ENCODE measurements around the gene BEGAIN.

BEGAIN gene

GRCh38 chr14:100622708-100623485 is 35.7 kb upstream of the BEGAIN start:
- Histone ChIP-seq H3K4me1 (ENCODE audit: control insufficient read depth in 1 of 2, insufficient read depth in 2 of 2, low read length in 2 of 2) (peaks cover 11 to 17% of the 10 kb centered on the region in 2 donors), H3K36me3 (ENCODE audit: control insufficient read depth in 1 of 2, insufficient read depth in 2 of 2, low read length in 2 of 2) (no peaks in the 10 kb centered on the region), H3K27ac (ENCODE audit: low read depth, low read length) (no peak overlapping the region), H3K27me3 (ENCODE audit: control insufficient read depth in 1 of 2, insufficient read depth in 2 of 2, low read length in 2 of 2) (peaks cover 0 to 3% of the 10 kb centered on the region in 2 donors), H3K4me3 (ENCODE audit: low read depth in 1 of 2, low read length in 2 of 2) (no peak overlapping the region), H3K9ac (ENCODE audit: low read depth in 1 of 2, low read length in 2 of 2) (no peak overlapping the region), H3K9me3 (ENCODE audit: control insufficient read depth in 1 of 2, low read length in 2 of 2) (no peaks in the 10 kb centered on the region)

GRCh38 chr14:100622224-100622623 is 35.0 kb upstream of the BEGAIN start:
- peaks cover 0 to 3% of the 10 kb centered on the region in 2 donors for H3K27me3 ChIP-seq (ENCODE audit: control insufficient read depth in 1 of 2, insufficient read depth in 2 of 2, low read length in 2 of 2)

GRCh38 chr14:100621806-100622205 is 34.6 kb upstream of the BEGAIN start:
- no peaks in the 10 kb centered on the region for H3K36me3 ChIP-seq (ENCODE audit: control insufficient read depth in 1 of 2, insufficient read depth in 2 of 2, low read length in 2 of 2)

More at GRCh38 chr14:100622224-100622623, 35.0 kb upstream of the BEGAIN start:
- peaks cover 11 to 17% of the 10 kb centered on the region in 2 donors for H3K4me1 ChIP-seq (ENCODE audit: control insufficient read depth in 1 of 2, insufficient read depth in 2 of 2, low read length in 2 of 2)
- H3K27ac ChIP-seq (ENCODE audit: low read depth, low read length), result no peak overlapping the region
- no peaks in the 10 kb centered on the region for H3K36me3 ChIP-seq (ENCODE audit: control insufficient read depth in 1 of 2, insufficient read depth in 2 of 2, low read length in 2 of 2)
- H3K9ac ChIP-seq (ENCODE audit: low read depth in 1 of 2, low read length in 2 of 2), result no peak overlapping the region
- no peak overlapping the region for H3K4me3 ChIP-seq (ENCODE audit: low read depth in 1 of 2, low read length in 2 of 2)
- no peaks in the 10 kb centered on the region for H3K9me3 ChIP-seq (ENCODE audit: control insufficient read depth in 1 of 2, low read length in 2 of 2)

DNA sequence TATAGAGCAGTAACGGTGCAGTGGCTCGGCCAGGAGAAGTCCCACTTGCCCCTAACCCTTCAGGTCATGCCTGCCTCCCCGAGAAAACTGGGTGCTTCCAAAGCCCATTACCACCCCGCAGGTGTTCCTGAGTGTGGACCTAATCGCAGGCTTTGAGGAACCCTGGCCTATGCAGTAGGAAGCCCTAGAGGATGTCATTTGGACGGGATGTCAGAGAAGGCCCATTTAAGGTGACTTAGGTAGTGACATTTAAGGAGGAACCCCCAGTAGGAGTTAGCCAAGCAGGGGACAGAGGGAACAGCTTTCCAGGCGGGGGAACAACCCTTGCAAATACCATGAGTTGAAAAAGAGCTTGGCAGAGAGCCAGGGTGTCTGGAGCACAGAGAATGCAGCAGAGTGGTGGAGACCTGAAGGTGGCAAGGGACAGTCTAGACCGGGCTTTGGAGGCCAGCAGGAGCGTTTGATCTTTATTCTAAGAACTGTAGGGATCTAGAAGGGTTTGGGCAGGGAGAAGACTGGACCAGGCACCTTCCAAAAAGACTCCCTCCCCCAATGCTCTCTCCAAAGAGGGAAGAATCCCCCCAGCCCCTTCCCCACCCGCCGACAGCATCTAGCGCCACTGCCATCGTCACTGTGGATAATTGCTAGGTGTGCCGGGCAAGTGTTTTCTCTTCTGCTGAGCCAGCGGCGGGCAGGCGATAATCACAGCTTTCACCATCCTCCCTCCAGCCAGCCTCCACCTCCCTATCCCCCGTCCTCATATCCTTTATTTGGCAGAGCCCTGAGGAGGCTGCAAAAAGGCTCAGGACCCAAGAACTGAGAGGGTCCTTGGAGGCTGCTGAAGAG is 33.3 kb upstream of the BEGAIN start:
- no peak overlapping the region for H3K4me3 ChIP-seq (ENCODE audit: low read depth in 1 of 2, low read length in 2 of 2)
- H3K27me3 ChIP-seq (ENCODE audit: control insufficient read depth in 1 of 2, insufficient read depth in 2 of 2, low read length in 2 of 2), result peaks cover 0 to 3% of the 10 kb centered on the region in 2 donors
- no peaks in the 10 kb centered on the region for H3K36me3 ChIP-seq (ENCODE audit: control insufficient read depth in 1 of 2, insufficient read depth in 2 of 2, low read length in 2 of 2)
- H3K9ac ChIP-seq (ENCODE audit: low read depth in 1 of 2, low read length in 2 of 2), result no peak overlapping the region
- H3K4me1 ChIP-seq (ENCODE audit: control insufficient read depth in 1 of 2, insufficient read depth in 2 of 2, low read length in 2 of 2), result peaks cover 11 to 21% of the 10 kb centered on the region in 2 donors
- no peak overlapping the region for H3K27ac ChIP-seq (ENCODE audit: low read depth, low read length)
- H3K9me3 ChIP-seq (ENCODE audit: control insufficient read depth in 1 of 2, low read length in 2 of 2), result no peaks in the 10 kb centered on the region

More at GRCh38 chr14:100621806-100622205, 34.6 kb upstream of the BEGAIN start:
- Histone ChIP-seq H3K9ac (ENCODE audit: low read depth in 1 of 2, low read length in 2 of 2) (no peak overlapping the region), H3K9me3 (ENCODE audit: control insufficient read depth in 1 of 2, low read length in 2 of 2) (no peaks in the 10 kb centered on the region), H3K4me1 (ENCODE audit: control insufficient read depth in 1 of 2, insufficient read depth in 2 of 2, low read length in 2 of 2) (peaks cover 11 to 19% of the 10 kb centered on the region in 2 donors), H3K27ac (ENCODE audit: low read depth, low read length) (no peak overlapping the region), H3K4me3 (ENCODE audit: low read depth in 1 of 2, low read length in 2 of 2) (no peak overlapping the region), H3K27me3 (ENCODE audit: control insufficient read depth in 1 of 2, insufficient read depth in 2 of 2, low read length in 2 of 2) (peaks cover 0 to 3% of the 10 kb centered on the region in 2 donors)

DNA sequence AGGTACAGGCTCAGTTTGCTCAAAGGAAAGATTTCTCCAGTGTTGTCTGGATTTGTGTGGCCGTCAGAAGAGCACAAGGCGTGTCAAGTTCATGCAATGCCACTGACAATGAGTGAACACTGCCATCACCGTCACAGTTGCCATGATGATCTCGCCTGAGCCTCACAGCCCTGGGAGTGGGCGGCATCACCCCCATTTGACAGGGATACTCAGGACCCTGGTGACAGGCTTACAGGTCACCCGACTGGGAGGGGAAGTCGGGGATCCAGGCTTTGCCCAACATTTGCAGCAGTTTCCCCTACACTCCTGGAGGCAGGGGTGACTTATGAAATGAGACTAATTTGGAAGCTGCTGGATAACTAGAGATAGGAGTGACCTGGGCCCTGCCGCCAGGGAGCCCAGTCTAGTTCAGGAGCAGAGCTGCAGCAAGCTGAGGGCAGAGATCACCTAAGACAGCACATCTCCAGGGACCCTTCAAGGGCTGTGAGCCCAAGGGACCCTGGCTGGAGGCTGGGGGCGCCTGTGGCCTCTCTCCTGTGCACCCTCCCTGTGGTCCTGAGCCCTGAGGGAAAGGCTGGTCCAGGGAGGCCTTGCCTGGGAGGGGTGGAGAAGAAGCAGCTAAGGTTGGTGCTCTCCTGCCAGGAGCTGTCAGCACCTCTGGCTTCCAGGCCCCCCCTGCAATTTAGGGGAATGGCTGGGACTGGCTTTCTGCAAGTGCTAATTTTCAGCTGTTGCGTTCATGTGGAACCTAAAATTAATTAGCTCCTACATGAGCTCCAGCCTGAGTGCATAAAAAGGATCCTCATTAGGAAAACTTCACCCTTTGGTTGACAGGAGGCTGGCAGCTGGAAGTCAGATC is 32.4 kb upstream of the BEGAIN start:
- no peak overlapping the region for H3K27ac ChIP-seq (ENCODE audit: low read depth, low read length)
- H3K9me3 ChIP-seq (ENCODE audit: control insufficient read depth in 1 of 2, low read length in 2 of 2), result no peaks in the 10 kb centered on the region
- H3K4me1 ChIP-seq (ENCODE audit: control insufficient read depth in 1 of 2, insufficient read depth in 2 of 2, low read length in 2 of 2), result peaks cover 11 to 21% of the 10 kb centered on the region in 2 donors
- no peak overlapping the region for H3K9ac ChIP-seq (ENCODE audit: low read depth in 1 of 2, low read length in 2 of 2)
- H3K27me3 ChIP-seq (ENCODE audit: control insufficient read depth in 1 of 2, insufficient read depth in 2 of 2, low read length in 2 of 2), result peaks cover 0 to 3% of the 10 kb centered on the region in 2 donors
- H3K4me3 ChIP-seq (ENCODE audit: low read depth in 1 of 2, low read length in 2 of 2), result no peak overlapping the region
- H3K36me3 ChIP-seq (ENCODE audit: control insufficient read depth in 1 of 2, insufficient read depth in 2 of 2, low read length in 2 of 2), result no peaks in the 10 kb centered on the region

DNA sequence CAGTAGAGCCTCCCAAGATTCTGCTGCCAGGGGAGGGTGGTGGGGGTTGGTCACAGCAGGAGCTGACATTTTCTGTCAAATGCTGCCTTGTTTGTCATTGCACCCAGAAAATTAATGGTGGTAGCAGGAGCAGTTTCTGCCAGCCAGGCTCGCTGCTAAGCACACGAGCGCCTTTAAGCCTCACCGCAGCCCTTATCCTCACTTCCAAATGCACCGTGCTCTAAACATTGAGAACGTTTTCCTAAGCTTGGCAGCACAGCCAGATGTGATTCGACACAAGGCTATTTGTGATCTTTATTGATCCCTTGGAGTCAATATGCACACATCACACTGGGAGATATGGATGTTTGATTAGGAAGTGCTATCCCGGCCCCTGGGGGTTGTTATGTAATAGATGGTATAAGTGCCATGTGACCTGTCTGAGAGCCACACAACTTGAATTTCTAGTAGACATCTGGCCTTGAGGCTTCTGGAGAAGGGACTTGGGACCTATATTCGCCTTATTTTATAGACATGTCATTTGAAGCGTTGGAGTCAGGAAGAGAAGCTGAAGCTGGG is 31.6 kb upstream of the BEGAIN start:
- H3K27ac ChIP-seq (ENCODE audit: low read depth, low read length), result no peak overlapping the region
- peaks cover 0 to 3% of the 10 kb centered on the region in 2 donors for H3K27me3 ChIP-seq (ENCODE audit: control insufficient read depth in 1 of 2, insufficient read depth in 2 of 2, low read length in 2 of 2)
- no peaks in the 10 kb centered on the region for H3K9me3 ChIP-seq (ENCODE audit: control insufficient read depth in 1 of 2, low read length in 2 of 2)
- no peak overlapping the region for H3K4me3 ChIP-seq (ENCODE audit: low read depth in 1 of 2, low read length in 2 of 2)
- no peaks in the 10 kb centered on the region for H3K36me3 ChIP-seq (ENCODE audit: control insufficient read depth in 1 of 2, insufficient read depth in 2 of 2, low read length in 2 of 2)
- no peak overlapping the region for H3K9ac ChIP-seq (ENCODE audit: low read depth in 1 of 2, low read length in 2 of 2)
- peaks cover 11 to 21% of the 10 kb centered on the region in 2 donors for H3K4me1 ChIP-seq (ENCODE audit: control insufficient read depth in 1 of 2, insufficient read depth in 2 of 2, low read length in 2 of 2)

DNA sequence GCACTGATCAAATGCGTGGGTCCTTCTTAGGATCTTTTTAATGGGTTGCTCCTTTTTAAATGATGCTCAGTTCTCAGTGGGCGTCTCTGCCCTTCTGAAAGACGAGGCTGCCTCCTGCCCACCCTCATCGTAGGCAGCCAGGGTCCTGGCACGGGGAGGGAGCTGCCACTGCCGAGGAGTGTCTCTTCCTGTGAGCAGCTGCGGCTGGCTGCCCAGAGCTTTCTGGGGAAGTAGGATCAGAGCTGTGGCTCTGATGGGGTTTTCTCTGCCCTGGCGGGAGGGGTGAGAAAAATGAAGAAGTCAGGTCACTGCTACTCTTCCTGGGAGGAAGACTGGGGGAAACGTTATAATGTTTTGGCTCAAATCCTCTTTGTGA is 31.1 kb upstream of the BEGAIN start:
- Histone ChIP-seq H3K4me3 (ENCODE audit: low read depth in 1 of 2, low read length in 2 of 2) (no peak overlapping the region), H3K27ac (ENCODE audit: low read depth, low read length) (no peak overlapping the region), H3K27me3 (ENCODE audit: control insufficient read depth in 1 of 2, insufficient read depth in 2 of 2, low read length in 2 of 2) (peaks cover 0 to 3% of the 10 kb centered on the region in 2 donors), H3K4me1 (ENCODE audit: control insufficient read depth in 1 of 2, insufficient read depth in 2 of 2, low read length in 2 of 2) (peaks cover 11 to 21% of the 10 kb centered on the region in 2 donors), H3K36me3 (ENCODE audit: control insufficient read depth in 1 of 2, insufficient read depth in 2 of 2, low read length in 2 of 2) (no peaks in the 10 kb centered on the region), H3K9ac (ENCODE audit: low read depth in 1 of 2, low read length in 2 of 2) (no peak overlapping the region), H3K9me3 (ENCODE audit: control insufficient read depth in 1 of 2, low read length in 2 of 2) (no peaks in the 10 kb centered on the region)

DNA sequence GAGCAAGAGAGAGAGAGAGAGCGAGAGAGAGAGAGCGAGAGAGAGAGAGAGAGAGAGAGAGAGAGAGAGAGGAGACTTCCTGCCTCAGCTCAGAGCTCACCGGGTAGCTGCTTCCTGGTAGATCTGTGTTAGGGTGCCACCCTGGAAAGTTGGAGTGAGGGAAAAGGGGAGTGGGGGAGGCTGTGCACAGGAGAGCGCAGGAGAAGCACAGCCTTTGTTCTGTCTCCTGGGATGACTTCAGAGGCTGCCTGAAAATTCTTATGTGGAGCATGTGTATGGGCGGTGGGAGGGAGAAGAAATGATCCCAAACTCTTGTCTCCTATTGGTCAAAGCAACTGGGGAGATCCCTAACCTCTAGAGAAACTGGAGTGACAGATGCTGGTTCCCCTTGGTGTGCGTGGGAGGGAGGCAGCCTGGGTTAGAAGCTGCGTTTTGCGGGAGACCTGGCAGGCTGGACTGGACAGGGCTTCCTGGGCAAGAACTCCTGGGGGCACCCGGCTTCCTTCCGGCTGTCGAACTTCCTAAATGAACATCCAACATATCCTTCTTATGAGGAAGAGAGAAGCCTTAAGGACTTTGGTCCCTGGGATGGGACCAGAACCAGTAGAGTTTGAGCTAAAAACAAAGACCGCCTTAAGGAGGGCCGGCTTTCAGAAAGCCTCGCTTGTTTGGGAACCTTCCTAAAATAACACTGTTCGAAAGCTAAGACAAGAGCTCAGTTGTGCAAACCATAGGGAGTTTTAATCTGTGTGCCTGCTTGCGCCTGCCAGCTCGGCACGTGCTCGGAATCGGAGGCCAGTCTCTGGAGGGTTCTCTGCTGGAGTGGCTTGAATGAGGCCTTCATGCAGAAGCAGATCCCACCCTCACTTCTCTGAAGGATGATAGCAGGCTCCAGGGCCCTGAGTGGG is 30.4 kb upstream of the BEGAIN start:
- Histone ChIP-seq H3K9me3 (ENCODE audit: control insufficient read depth in 1 of 2, low read length in 2 of 2) (no peaks in the 10 kb centered on the region), H3K36me3 (ENCODE audit: control insufficient read depth in 1 of 2, insufficient read depth in 2 of 2, low read length in 2 of 2) (no peaks in the 10 kb centered on the region), H3K4me3 (ENCODE audit: low read depth in 1 of 2, low read length in 2 of 2) (no peak overlapping the region), H3K4me1 (ENCODE audit: control insufficient read depth in 1 of 2, insufficient read depth in 2 of 2, low read length in 2 of 2) (peaks cover 11 to 19% of the 10 kb centered on the region in 2 donors), H3K27ac (ENCODE audit: low read depth, low read length) (no peak overlapping the region), H3K27me3 (ENCODE audit: control insufficient read depth in 1 of 2, insufficient read depth in 2 of 2, low read length in 2 of 2) (peaks cover 0 to under 1% of the 10 kb centered on the region in 2 donors), H3K9ac (ENCODE audit: low read depth in 1 of 2, low read length in 2 of 2) (no peak overlapping the region)
